GM19023 (cell line): ENCODE measurements around the gene ROCK2.
A peak's percentile ranks its signal among the peaks of the same experiment; 100 is the strongest.
"Not testable (repeated sequence)": the region's sequence is repeated elsewhere in the genome, so short reads cannot be mapped to it uniquely, and the experiment has no call there.

ENCODE experiments used
- ATAC-seq: cut with Tn5 transposase; IDR thresholded peaks from one replicate; pipeline ENCODE4 v1.9.1; 2021; ENCODE audit warnings: mild to moderate bottlenecking, moderate library complexity; ENCODE audit not compliant: unreplicated experiment

ROCK2 gene

GRCh38 chr2:11196246-11196645 lies 148.2 kb downstream of the ROCK2 start:
- ATAC-seq, result no peak

- no peak for ATAC-seq
These were observed 156.7 kb downstream of the ROCK2 start for GRCh38 chr2:11187731-11188130.

GRCh38 chr2:11187083-11187619 lies 157.3 kb downstream of the ROCK2 start:
- ATAC-seq, result no peak

DNA sequence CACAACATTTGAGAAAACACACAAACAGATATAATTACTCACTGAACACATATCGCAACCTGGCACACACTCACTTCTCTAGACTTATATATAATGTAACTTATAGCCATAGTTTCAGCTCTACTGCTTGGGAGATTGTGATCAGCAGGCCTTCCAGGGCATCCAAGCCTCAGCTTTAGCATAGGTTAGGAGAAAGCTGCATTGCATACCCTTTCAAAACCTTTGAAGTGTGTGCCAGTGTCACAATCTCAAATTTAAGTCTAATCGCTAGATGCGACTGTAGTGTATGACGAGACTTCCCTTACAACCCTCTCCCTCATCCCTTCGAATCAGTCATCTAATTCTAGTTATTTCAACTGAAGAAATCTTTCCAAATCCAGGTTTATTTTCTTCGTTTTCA lies 158.3 kb downstream of the ROCK2 start:
- no peak for ATAC-seq

- ATAC-seq, result no peak
These were observed 161.5 kb downstream of the ROCK2 start for GRCh38 chr2:11182951-11183350.

- no peak for ATAC-seq
These were observed 163.8 kb downstream of the ROCK2 start for GRCh38 chr2:11180653-11181052.

- no peak for ATAC-seq
These were observed 164.5 kb downstream of the ROCK2 start for GRCh38 chr2:11179899-11180298.

- ATAC-seq, result no peak
These were observed 165.2 kb downstream of the ROCK2 start for GRCh38 chr2:11179196-11179595.

DNA sequence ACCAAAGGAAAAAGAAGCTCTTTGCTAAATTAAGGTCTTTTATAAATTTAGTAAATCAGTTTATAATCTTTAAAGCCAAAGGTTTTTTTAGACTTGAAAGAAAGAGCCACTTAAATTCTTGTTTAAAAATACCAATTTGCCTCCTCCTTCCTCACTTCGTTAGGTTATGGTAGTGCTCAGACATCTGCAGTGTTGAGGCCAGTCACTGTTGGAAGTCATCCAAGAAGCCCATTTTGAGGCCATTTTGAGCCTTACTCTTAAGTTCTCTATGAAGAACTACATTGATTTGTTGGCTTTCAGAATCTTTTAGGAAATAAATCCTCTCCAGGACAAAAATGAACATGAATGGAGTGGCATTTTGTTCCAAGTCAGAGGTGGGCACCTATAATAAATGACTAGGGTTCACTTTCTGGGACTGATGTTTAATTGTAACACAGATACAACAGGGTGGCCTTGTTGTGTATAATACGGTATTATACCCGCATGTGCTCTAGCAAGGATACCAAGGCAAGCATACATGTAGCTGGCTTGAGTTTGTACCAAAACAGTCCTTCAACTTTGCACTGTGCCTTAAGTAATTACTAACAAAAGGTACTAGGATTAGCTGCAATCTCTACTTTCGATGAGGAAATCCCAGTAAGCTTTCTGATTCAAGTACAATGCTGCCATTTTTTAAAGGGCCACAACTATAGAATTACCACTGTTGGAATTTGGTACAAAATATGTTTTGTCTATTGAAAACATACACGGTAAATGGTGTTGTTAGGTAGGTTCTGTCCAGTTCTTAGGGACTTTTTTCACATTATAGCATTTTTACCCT lies 166.4 kb downstream of the ROCK2 start:
- ATAC-seq, result no peak

DNA sequence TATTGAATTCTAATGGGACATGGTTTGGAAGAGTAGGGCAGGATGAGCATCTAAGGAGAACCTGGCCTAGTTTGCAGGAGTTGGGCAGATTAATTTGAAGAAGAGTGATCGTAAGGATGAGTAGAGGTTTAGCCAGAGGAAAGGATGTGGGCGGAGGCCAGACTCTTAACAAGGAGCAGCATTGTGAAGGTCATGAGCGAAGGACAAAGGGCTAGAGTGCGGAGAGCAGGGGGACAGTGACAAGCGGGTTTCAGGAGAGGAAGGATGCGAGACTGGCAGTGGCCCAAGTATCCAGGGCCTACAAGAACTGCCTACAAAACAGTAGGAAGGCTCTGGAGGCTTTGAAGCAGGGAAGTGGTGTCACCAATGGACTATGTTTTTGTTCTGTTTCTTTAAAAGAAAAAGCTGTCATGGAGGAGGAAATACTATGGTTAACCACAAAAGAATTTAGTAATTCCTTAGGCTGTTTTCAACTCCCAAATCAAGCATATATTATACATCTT lies 169.1 kb downstream of the ROCK2 start:
- no peak for ATAC-seq

DNA sequence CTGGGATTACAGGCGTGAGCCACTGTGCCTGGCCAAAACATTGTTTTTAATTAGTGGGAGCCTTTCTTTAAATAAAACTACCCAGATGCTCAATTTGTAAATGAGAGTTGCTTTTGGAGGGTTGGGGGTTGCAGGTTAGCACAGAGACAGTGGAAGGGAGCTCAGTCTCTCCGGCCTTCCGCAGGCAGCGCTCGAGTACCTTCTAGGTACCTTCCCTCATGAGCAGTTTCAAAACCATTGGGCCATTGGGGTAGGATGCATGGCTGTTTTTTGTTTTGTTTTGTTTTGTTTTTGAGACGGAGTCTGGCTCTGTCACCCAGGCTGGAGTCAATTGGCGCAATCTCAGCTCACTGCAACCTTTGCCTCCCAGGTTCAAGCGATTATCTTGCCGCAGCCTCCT lies 170.2 kb downstream of the ROCK2 start:
- ATAC-seq, result no peak

DNA sequence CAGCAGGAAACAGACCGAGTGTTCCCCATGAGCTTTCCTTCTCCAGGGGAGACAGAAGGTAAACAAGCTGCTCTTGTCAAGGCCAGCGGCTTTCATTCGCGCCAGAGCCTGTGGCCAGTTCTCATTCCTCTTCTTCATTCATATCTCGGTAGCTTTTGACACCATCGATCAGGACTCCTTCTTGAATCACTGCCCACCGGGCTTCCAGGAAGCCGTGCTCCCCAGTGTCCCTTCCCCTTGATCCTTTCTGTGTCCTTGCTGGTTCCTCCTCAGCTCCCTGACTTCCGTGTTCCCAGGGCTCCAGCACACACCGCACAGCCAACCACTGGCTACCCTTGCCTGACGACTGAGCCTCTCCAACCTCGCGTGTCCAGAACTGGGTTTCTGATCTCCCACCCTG lies 175.1 kb downstream of the ROCK2 start:
- no peak for ATAC-seq

DNA sequence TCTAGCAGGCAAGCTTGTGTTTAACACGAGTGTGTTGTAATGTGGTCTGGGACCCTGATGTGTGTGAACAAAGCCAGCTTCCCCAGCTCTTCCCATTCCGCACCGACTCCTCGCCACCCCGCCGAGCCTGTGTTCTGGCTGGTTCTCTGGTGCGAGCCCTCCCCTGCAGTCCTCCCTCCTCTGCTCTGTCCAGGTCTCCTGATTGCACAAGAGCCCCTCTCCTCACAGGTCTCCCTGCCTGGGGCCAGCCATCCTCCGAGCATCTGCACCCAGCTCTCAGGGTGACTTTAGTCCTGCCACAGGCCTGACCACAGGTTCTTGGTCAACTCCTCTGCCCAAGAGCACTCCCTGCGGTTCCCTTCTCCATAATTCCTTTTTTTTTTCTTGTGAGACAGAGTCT lies 175.9 kb downstream of the ROCK2 start:
- ATAC-seq, result no peak

GRCh38 chr2:11166476-11166875 lies 178.0 kb downstream of the ROCK2 start:
- ATAC-seq, result no peak

DNA sequence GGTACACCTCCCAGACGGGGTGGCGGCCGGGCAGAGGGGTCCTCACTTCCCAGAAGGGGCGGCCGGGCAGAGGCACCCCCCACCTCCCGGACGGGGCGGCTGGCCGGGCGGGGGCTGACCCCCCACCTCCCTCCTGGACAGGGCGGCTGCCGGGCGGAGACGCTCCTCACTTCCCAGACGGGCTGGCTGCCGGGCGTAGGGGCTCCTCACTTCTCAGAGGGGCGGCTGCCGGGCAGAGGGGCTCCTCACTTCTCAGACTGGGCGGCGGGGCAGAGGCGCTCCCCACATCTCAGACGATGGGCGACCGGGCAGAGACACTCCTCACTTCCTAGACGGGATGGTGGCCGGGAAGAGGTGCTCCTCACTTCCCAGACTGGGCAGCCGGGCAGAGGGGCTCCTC lies 179.4 kb downstream of the ROCK2 start:
- not testable (repeated sequence) for ATAC-seq

DNA sequence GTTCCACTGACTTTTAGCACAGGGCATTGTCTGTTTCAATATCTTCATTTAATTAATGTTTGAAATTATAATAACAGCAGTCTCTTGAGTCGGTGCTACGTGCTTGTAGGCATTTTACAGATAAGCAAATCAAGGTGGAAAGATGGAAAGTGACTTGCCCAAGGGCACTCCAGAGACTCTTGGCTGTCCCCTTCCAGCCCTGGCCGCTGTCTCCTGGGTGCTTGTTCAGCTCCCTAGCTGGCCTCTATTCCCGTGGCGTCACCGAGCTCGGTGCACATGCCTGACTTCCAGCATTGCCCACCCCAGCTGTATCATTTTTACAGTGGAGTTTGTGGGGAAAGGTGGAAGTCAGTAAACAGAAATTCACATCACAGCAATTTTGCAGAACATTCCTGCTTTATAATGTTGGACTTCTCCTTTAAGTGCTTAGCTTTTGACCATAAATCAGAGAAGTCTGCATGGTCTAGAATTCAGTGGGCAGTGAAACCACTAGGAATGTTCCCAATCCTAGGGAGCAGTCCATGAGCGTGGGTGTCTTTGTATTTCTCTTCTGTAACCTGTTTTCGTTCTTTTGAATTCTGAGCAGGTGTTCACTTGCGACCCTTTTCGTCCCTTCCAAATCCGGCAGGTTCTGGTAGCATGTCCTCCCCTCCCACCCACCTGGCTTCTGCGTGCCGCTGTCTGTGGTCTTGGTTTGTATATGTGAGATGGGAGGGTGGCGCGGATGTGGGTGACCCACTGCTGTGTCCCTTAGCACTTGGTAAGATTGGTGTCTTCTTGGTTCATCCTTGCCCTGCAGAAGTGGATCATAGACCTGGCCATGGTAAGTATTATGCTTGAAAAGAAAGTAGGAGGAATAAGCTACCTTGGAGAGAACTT lies 180.8 kb downstream of the ROCK2 start:
- ATAC-seq, result no peak

GRCh38 chr2:11161747-11162146 lies 182.7 kb downstream of the ROCK2 start:
- no peak for ATAC-seq

- ATAC-seq, result peak; percentile 52
These were observed 183.5 kb downstream of the ROCK2 start for GRCh38 chr2:11160731-11161455.

DNA sequence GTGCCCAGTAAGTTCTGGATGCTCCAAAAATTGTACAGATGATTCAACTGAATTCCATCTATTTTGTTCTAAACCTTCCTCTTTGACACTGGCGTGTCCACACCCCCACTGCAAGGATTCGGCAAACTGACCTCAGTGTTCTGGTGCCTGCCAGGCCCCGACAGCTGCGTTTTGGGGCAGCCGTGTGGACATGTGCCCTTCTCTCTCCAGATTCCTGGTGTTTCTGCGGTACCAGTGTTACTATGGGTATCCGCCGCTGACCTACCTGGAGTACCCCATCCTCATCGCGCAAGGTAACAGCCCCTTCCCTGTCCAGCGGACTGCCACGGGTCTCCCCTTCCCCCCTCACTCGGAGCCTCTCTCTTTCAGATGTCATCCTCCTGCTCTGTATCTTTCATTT lies 184.2 kb downstream of the ROCK2 start:
- no peak for ATAC-seq

- ATAC-seq, result no peak
These were observed 184.8 kb downstream of the ROCK2 start for GRCh38 chr2:11159574-11160170.
